HCT116 (cell line): ENCODE measurements around the gene OPN1SW. TPM values are rescaled to one million over a fixed set of nuclear protein-coding genes. Genes with fewer than 3 reads are reported as not detected.

Experiments
- ATAC-seq: fragments of 200-7000 bp; cut with Tn5 transposase; 2 replicates; pipeline ENCODE4 v1.9.1; 2020; ENCODE audit warnings: mild to moderate bottlenecking, moderate library complexity
- BruUV-seq: library from RNA; stranded (reverse); fragments of 400-500 nt; replicated peaks from 2 replicates; lab custom pipeline; 2021; lab: Mats Ljungman, UMichigan
- CTCF ChIA-PET: fragments of 300-600 bp; sonication (Branson Sonifier 250); formaldehyde crosslinking; loops from one replicate; lab custom pipeline; 2021; ENCODE audit warnings: antibody characterized with exemption; lab: Charles Lee
- POLR2A ChIA-PET: fragments of 300-600, 350-600 bp; sonication (Branson Sonifier 250); formaldehyde crosslinking; loops from one replicate; lab custom pipeline; 2021; ENCODE audit warnings: antibody characterized with exemption; lab: Charles Lee
- RAD21 ChIA-PET, 2 experiments: fragments of 300-600 bp; sonication (Branson Sonifier 250); formaldehyde crosslinking; loops; one replicate each; lab custom pipeline; 2023; ENCODE audit warnings: low total read pairs in 2 of 2; ENCODE audit not compliant: uncharacterized antibody in 2 of 2, unreplicated experiment in 2 of 2, low non-redundant PET in 1 of 2; lab: Charles Lee
- DNase-seq: peaks from one replicate; pipeline ENCODE4 v3.0.0-alpha.2; 2010; ENCODE audit warnings: low read depth, low spot score
- H2AFZ ChIP-seq: fragments of 200-600 bp; shearing (Covaris generic), sonication (generic); 2 replicates; pipeline ENCODE4 v1.6.1; 2017; ENCODE audit warnings: low read depth, mixed run types, mixed read lengths, antibody characterized with exemption, low read length; ENCODE audit not compliant: poor library complexity, severe bottlenecking
- H3K27ac ChIP-seq: 2 replicates; pipeline ENCODE4 v1.5.1; 2012; ENCODE audit warnings: low read depth, low read length
- H3K27me3 ChIP-seq: fragments of 200-600 bp; sonication (generic); 2 replicates; pipeline ENCODE4 v1.6.1; 2016; ENCODE audit warnings: mixed run types, low read length, mixed read lengths; ENCODE audit not compliant: insufficient read depth
- H3K36me3 ChIP-seq, 2 experiments: fragments of 200-500 bp in 1 of 2; fragments of 200-600 bp in 1 of 2; sonication (Bioruptor generic) in 1 of 2; sonication (generic) in 1 of 2; 2 replicates each; pipeline versions ENCODE4 v1.5.1 to v1.6.1; 2014 to 2016; ENCODE audit warnings: low read length in 2 of 2, inconsistent platforms in 1 of 2, mixed read lengths in 1 of 2, mixed run types in 1 of 2; ENCODE audit not compliant: insufficient read depth in 2 of 2, control insufficient read depth in 1 of 2
- H3K4me1 ChIP-seq, 2 experiments: fragments of 200-600 bp in 1 of 2; sonication (generic) in 1 of 2; 2 replicates each; pipeline versions ENCODE4 v1.5.1 to v1.6.1; 2012 to 2017; ENCODE audit warnings: low read length in 2 of 2, inconsistent platforms in 1 of 2, mild to moderate bottlenecking in 1 of 2, mixed read lengths in 1 of 2, mixed run types in 1 of 2, moderate library complexity in 1 of 2; ENCODE audit not compliant: insufficient read depth in 2 of 2, control insufficient read depth in 1 of 2
- H3K4me2 ChIP-seq: fragments of 200-600 bp; sonication (generic); 2 replicates; pipeline ENCODE4 v1.6.1; 2017; ENCODE audit warnings: mixed run types, low read length, mixed read lengths
- H3K4me3 ChIP-seq, 2 experiments: fragments of 200-600 bp in 1 of 2; sonication (generic) in 1 of 2; replicated peaks in 1 of 2; 2 replicates each; pipeline ENCODE4 v1.5.1; 2011 to 2016; ENCODE audit warnings: low read length in 2 of 2, control low read depth in 1 of 2, low read depth in 1 of 2, mild to moderate bottlenecking in 1 of 2, mixed read lengths in 1 of 2, mixed run types in 1 of 2
- H3K79me2 ChIP-seq: fragments of 200-600 bp; sonication (generic); 2 replicates; pipeline ENCODE4 v1.6.1; 2017; ENCODE audit warnings: mild to moderate bottlenecking, mixed run types, low read length, moderate library complexity, mixed read lengths; ENCODE audit not compliant: insufficient read depth
- H3K9ac ChIP-seq: fragments of 200-600 bp; sonication (generic); 2 replicates; pipeline ENCODE4 v1.6.1; 2016; ENCODE audit warnings: low read length, mixed read lengths
- H3K9me2 ChIP-seq: fragments of 200-600 bp; sonication (generic), shearing (Covaris generic); 2 replicates; pipeline ENCODE4 v1.6.1; 2017; ENCODE audit warnings: mixed run types, mild to moderate bottlenecking, moderate library complexity; ENCODE audit not compliant: insufficient read depth
- H3K9me3 ChIP-seq, 2 experiments: fragments of 200-500 bp in 1 of 2; fragments of 200-600 bp in 1 of 2; sonication (Bioruptor generic) in 1 of 2; sonication (generic) in 1 of 2; 2 replicates each; pipeline ENCODE4 v1.6.1; 2014 to 2017; ENCODE audit warnings: low read length in 2 of 2, mixed read lengths in 2 of 2, inconsistent platforms in 1 of 2, low read depth in 1 of 2, mild to moderate bottlenecking in 1 of 2, mixed run types in 1 of 2, moderate library complexity in 1 of 2; ENCODE audit not compliant: control insufficient read depth in 1 of 2, insufficient read depth in 1 of 2
- H4K20me1 ChIP-seq: fragments of 200-600 bp; sonication (generic), shearing (Covaris generic); 2 replicates; pipeline ENCODE4 v1.6.1; 2017; ENCODE audit warnings: mixed run types, mild to moderate bottlenecking, moderate library complexity; ENCODE audit not compliant: insufficient read depth
- CBX3 ChIP-seq: IDR thresholded peaks from 2 replicates; pipeline ENCODE4 v1.6.1; 2012; ENCODE audit warnings: low read depth
- CEBPB ChIP-seq: IDR thresholded peaks from 2 replicates; pipeline ENCODE4 v1.6.1; 2012; ENCODE audit warnings: low read depth
- EGR1 ChIP-seq: IDR thresholded peaks from 2 replicates; pipeline ENCODE4 v1.6.1; 2012; ENCODE audit warnings: low read depth
- ELF1 ChIP-seq: IDR thresholded peaks from 2 replicates; pipeline ENCODE4 v1.6.1; 2012; ENCODE audit warnings: low read depth, borderline replicate concordance
- EZH2 ChIP-seq: fragments of 200-600 bp; sonication (generic); IDR thresholded peaks from 2 replicates; pipeline ENCODE4 v1.6.1; 2017; ENCODE audit warnings: antibody characterized with exemption, mixed run types
- EZH2phosphoT487 ChIP-seq: fragments of 200-600 bp; IDR thresholded peaks from 2 replicates; pipeline ENCODE4 v1.6.1; 2018; ENCODE audit warnings: antibody characterized with exemption, borderline replicate concordance
- FOSL1 ChIP-seq: IDR thresholded peaks from 2 replicates; pipeline ENCODE4 v1.6.1; 2012; ENCODE audit warnings: low read depth
- JUND ChIP-seq: IDR thresholded peaks from 2 replicates; pipeline ENCODE4 v1.6.1; 2012
- POLR2A ChIP-seq: IDR thresholded peaks from 2 replicates; pipeline ENCODE4 v1.7.0; 2011; ENCODE audit warnings: borderline replicate concordance; ENCODE audit not compliant: insufficient read depth, insufficient read length; ENCODE audit errors: extremely low read depth
- RAD21 ChIP-seq: IDR thresholded peaks from 2 replicates; pipeline ENCODE4 v1.6.1; 2012; ENCODE audit warnings: low read depth, mild to moderate bottlenecking
- SIN3A ChIP-seq: IDR thresholded peaks from 2 replicates; pipeline ENCODE4 v1.6.1; 2012; ENCODE audit warnings: low read depth
- SP1 ChIP-seq: IDR thresholded peaks from 2 replicates; pipeline ENCODE4 v1.6.1; 2012; ENCODE audit warnings: low read depth
- SRF ChIP-seq: IDR thresholded peaks from 2 replicates; pipeline ENCODE4 v1.6.1; 2012; ENCODE audit warnings: low read depth
- YY1 ChIP-seq: IDR thresholded peaks from 2 replicates; pipeline ENCODE4 v1.6.1; 2011; ENCODE audit warnings: low read length, low read depth, moderate library complexity, mild to moderate bottlenecking; ENCODE audit not compliant: insufficient replicate concordance; ENCODE audit errors: extremely low read depth
- ZFX ChIP-seq: fragments of 450-650 bp; IDR thresholded peaks from 2 replicates; pipeline ENCODE4 v1.6.1; 2017
- ZNF274 ChIP-seq: fragments of 200-500 bp; sonication (Bioruptor generic); IDR thresholded peaks from 2 replicates; pipeline ENCODE4 v1.6.1; 2014; ENCODE audit warnings: mild to moderate bottlenecking, low read depth, low read length, inconsistent platforms
- intact Hi-C: fragments of 100-400 bp; cut with micrococcal nuclease; formaldehyde crosslinking; loops from 2 replicates; pipeline ENCODE4 v1.10.0; 2022
- total RNA-seq: library from RNA; stranded (reverse); gene quantifications from one replicate; pipeline ENCODE4 v1.2.1, GENCODE V29; 2021; ENCODE audit not compliant: unreplicated experiment
- TF ChIP-seq, protein P1 (sequence below): IDR thresholded peaks from 2 replicates; pipeline ENCODE4 v1.6.1; 2011; ENCODE audit warnings: mild to moderate bottlenecking, low read length, moderate library complexity; ENCODE audit not compliant: insufficient replicate concordance; ENCODE audit errors: extremely low read depth
- TF ChIP-seq, protein P2 (sequence below): IDR thresholded peaks from 2 replicates; pipeline ENCODE4 v1.6.1; 2012
- TF ChIP-seq, protein P3 (sequence below), 3 experiments: fragments of 200-600 bp in 1 of 3; sonication (generic) in 1 of 3; IDR thresholded peaks in 2 of 3; conservative IDR thresholded peaks in 1 of 3; 2 replicates each; pipeline ENCODE4 v1.5.1; 2012 to 2017; ENCODE audit warnings: low read depth in 2 of 3, low read length in 2 of 3, antibody characterized with exemption in 1 of 3, borderline replicate concordance in 1 of 3, control low read depth in 1 of 3, mild to moderate bottlenecking in 1 of 3, mixed read lengths in 1 of 3, mixed run types in 1 of 3, moderate library complexity in 1 of 3; ENCODE audit not compliant: insufficient read depth in 1 of 3

Gene OPN1SW
- total RNA-seq, 1 experiment from 2014 or later = not detected

DNA sequence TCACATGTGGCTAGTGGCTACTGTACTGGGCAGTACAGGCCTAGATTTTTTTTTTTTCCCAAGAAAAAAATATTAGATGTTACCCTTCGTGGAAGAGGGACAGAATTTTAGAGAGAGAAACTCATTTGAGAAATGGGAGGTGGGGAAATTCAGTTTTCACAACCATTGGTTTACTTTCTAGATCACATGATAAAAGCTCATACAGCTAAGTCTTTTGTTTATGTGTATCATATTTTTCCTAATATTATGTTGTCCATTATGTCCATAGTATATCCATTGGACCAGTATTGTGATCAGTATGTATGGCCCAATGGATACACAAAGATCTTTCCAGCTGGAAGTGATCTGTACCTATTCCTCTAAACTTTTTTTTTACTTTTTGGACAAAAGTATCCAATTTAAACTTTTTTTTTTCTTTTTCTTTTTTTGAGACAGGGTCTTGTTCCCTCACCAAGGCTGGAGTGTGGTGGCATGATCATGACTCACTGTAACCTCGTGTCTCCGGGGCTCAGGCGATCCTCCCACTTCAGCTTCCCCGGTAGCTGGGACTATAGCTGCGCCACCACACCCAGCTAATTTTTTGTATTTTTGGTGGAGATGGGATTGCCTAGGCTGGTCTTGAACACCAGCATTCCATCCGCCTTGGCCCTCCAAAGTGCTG lies 32.4 kb downstream of the OPN1SW start (continued):
- TF ChIP-seq ZNF274 = no peak
- no peak for TF ChIP-seq FOSL1
- TF ChIP-seq RAD21 = no peak
- TF ChIP-seq, all 23 proteins: peak for 0

DNA sequence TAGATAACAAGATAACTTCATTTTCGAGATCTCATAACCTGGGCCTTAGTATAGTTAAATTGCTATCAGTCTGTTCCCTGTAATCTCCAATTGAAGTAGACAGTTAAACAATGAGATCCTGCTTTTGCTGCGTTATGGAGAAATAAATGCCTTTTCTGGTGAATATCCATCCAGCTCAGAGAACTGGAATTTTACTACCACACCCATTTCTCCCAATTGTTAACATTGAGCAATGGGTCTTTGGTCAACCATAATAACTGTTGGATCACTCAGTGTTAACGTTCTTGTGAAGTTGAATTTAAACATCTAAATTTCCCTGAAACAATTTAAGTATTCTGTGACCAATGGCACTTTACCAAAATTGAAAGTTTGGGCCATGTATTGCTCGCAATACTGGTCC lies 33.4 kb downstream of the OPN1SW start:
- no TSS peak for BruUV-seq
- Histone ChIP-seq H3K36me3 (no peaks in the 10 kb centered on the region), H2AFZ (no peak overlapping the region), H3K4me1 (peaks cover 10 to 36% of the 10 kb centered on the region in 2 experiments), H3K4me2 (no peak overlapping the region; the same call in 1 of the 2 replicates), H3K9me2 (no peaks in the 10 kb centered on the region), H4K20me1 (peaks cover 28% of the 10 kb centered on the region; the same call in 1 of the 2 replicates), H3K27ac (no peak overlapping the region), H3K4me3 (no peak overlapping the region), H3K9me3 (no peaks in the 10 kb centered on the region), H3K79me2 (peaks cover 81% of the 10 kb centered on the region), H3K27me3 (no peaks in the 10 kb centered on the region), H3K9ac (no peak overlapping the region)
- DNase-seq = no peak
- RAD21 ChIA-PET = no interaction called here
- CTCF ChIA-PET = no interaction called here
- ATAC-seq = no peak
- intact Hi-C loops = no loop called here
- POLR2A ChIA-PET = no interaction called here
- TF ChIP-seq, protein P1, sequence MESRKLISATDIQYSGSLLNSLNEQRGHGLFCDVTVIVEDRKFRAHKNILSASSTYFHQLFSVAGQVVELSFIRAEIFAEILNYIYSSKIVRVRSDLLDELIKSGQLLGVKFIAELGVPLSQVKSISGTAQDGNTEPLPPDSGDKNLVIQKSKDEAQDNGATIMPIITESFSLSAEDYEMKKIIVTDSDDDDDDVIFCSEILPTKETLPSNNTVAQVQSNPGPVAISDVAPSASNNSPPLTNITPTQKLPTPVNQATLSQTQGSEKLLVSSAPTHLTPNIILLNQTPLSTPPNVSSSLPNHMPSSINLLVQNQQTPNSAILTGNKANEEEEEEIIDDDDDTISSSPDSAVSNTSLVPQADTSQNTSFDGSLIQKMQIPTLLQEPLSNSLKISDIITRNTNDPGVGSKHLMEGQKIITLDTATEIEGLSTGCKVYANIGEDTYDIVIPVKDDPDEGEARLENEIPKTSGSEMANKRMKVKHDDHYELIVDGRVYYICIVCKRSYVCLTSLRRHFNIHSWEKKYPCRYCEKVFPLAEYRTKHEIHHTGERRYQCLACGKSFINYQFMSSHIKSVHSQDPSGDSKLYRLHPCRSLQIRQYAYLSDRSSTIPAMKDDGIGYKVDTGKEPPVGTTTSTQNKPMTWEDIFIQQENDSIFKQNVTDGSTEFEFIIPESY = no peak
- no peak for TF ChIP-seq ELF1
- no peak for TF ChIP-seq SIN3A
- no peak for TF ChIP-seq ZNF274
- no peak for TF ChIP-seq SRF
- TF ChIP-seq EGR1 = no peak
- no peak for TF ChIP-seq YY1
- no peak for TF ChIP-seq ZFX
- no peak for TF ChIP-seq EZH2phosphoT487
- TF ChIP-seq, protein P2, sequence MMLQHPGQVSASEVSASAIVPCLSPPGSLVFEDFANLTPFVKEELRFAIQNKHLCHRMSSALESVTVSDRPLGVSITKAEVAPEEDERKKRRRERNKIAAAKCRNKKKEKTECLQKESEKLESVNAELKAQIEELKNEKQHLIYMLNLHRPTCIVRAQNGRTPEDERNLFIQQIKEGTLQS = no peak
- TF ChIP-seq CEBPB = no peak
- TF ChIP-seq EZH2 = no peak
- no peak for TF ChIP-seq JUND
- TF ChIP-seq, protein P3, sequence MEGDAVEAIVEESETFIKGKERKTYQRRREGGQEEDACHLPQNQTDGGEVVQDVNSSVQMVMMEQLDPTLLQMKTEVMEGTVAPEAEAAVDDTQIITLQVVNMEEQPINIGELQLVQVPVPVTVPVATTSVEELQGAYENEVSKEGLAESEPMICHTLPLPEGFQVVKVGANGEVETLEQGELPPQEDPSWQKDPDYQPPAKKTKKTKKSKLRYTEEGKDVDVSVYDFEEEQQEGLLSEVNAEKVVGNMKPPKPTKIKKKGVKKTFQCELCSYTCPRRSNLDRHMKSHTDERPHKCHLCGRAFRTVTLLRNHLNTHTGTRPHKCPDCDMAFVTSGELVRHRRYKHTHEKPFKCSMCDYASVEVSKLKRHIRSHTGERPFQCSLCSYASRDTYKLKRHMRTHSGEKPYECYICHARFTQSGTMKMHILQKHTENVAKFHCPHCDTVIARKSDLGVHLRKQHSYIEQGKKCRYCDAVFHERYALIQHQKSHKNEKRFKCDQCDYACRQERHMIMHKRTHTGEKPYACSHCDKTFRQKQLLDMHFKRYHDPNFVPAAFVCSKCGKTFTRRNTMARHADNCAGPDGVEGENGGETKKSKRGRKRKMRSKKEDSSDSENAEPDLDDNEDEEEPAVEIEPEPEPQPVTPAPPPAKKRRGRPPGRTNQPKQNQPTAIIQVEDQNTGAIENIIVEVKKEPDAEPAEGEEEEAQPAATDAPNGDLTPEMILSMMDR (IDR thresholded peaks at IDR 0.05 in 2 of 3, conservative IDR thresholded peaks at IDR 0.05 in 1 of 3; ENCODE audit: borderline replicate concordance in 1 of 3, insufficient read depth in 1 of 3, low read depth in 2 of 3, low read length in 2 of 3) = no peak
- TF ChIP-seq POLR2A = no peak
- no peak for TF ChIP-seq RAD21
- TF ChIP-seq FOSL1 = no peak
- TF ChIP-seq SP1 = no peak
- TF ChIP-seq CBX3 = no peak
